HG02943 (cell line): ENCODE results near the gene YWHAH.
"Not testable (repeated sequence)": the region's sequence is repeated elsewhere in the genome, so short reads cannot be mapped to it uniquely, and the experiment has no call there.

ENCODE experiments used
- ATAC-seq: cut with Tn5 transposase; IDR thresholded peaks from one replicate; pipeline ENCODE4 v1.9.1; 2021; ENCODE audit warnings: mild to moderate bottlenecking, low read depth, moderate library complexity; ENCODE audit not compliant: unreplicated experiment

YWHAH gene

GRCh38 chr22:31973739-31974138, 29.4 kb downstream of the YWHAH start:
- ATAC-seq: no peak

- ATAC-seq: no peak
Observed at GRCh38 chr22:31977141-31977841, 33.0 kb downstream of the YWHAH start.

GRCh38 chr22:31977939-31978338, 33.6 kb downstream of the YWHAH start:
- ATAC-seq: no peak

- no peak for ATAC-seq
Observed at GRCh38 chr22:31980628-31981027, 36.3 kb downstream of the YWHAH start.

- not testable (repeated sequence) for ATAC-seq
Observed at GRCh38 chr22:31981976-31982375, 37.6 kb downstream of the YWHAH start.

- no peak for ATAC-seq
Observed at GRCh38 chr22:31983911-31984656, 39.7 kb downstream of the YWHAH start.

GRCh38 chr22:31987218-31987617, 42.9 kb downstream of the YWHAH start:
- no peak for ATAC-seq

- no peak for ATAC-seq
Observed at GRCh38 chr22:31991102-31991839, 46.9 kb downstream of the YWHAH start.

GRCh38 chr22:31995046-31995445, 50.7 kb downstream of the YWHAH start:
- no peak for ATAC-seq

- no peak for ATAC-seq
Observed at GRCh38 chr22:31995807-31996206, 51.5 kb downstream of the YWHAH start.

- ATAC-seq: no peak
Observed at GRCh38 chr22:31998784-31999385, 54.5 kb downstream of the YWHAH start.

- no peak for ATAC-seq
Observed at GRCh38 chr22:32000181-32000580, 55.8 kb downstream of the YWHAH start.

GRCh38 chr22:32005453-32005852, 61.1 kb downstream of the YWHAH start:
- ATAC-seq: no peak
